HEK293 (cell line): ENCODE measurements around the gene TCF7L1.

Experiments used
- CTCF ChIA-PET: fragments of 350-600 bp; formaldehyde crosslinking; extraction: SDS; loops from one replicate; lab custom pipeline; 2021; ENCODE audit warnings: antibody characterized with exemption; lab: Yijun Ruan, JAX
- POLR2A ChIA-PET: fragments of 300-600 bp; formaldehyde crosslinking; extraction: SDS; loops from one replicate; lab custom pipeline; 2020; ENCODE audit warnings: antibody characterized with exemption, inconsistent platforms; lab: Yijun Ruan, JAX
- H3K27ac ChIP-seq: fragments of 200-500 bp; sonication (Bioruptor generic); 2 replicates; pipeline ENCODE4 v1.5.1; 2014; ENCODE audit warnings: low read depth, low read length, control low read depth, inconsistent platforms; ENCODE audit errors: extremely low read depth
- H3K36me3 ChIP-seq, 2 experiments: fragments of 200-500 bp in 1 of 2; sonication (Bioruptor generic) in 1 of 2; 1 replicate in 1 of 2; 2 replicates in 1 of 2; pipeline ENCODE4 v1.5.1; 2014 to 2017; ENCODE audit warnings: inconsistent platforms in 2 of 2, low read length in 2 of 2; ENCODE audit not compliant: control insufficient read depth in 2 of 2, insufficient read depth in 1 of 2
- H3K4me1 ChIP-seq: fragments of 200-500 bp; sonication (Bioruptor generic); 2 replicates; pipeline ENCODE4 v1.5.1; 2014; ENCODE audit warnings: mild to moderate bottlenecking, low read length, inconsistent platforms; ENCODE audit not compliant: control insufficient read depth, insufficient read depth
- H3K4me3 ChIP-seq: 2 replicates; pipeline ENCODE4 v1.5.1; 2011; ENCODE audit warnings: low read depth, mild to moderate bottlenecking, control low read depth, low read length, moderate library complexity
- H3K9me3 ChIP-seq: fragments of 200-500 bp; sonication (Bioruptor generic); 2 replicates; pipeline ENCODE4 v1.5.1; 2014; ENCODE audit warnings: low read depth, low read length, inconsistent platforms; ENCODE audit not compliant: control insufficient read depth, insufficient read depth
- AEBP2 ChIP-seq: fragments of 450-650 bp; formaldehyde crosslinking; IDR thresholded peaks from 2 replicates; pipeline ENCODE4 v1.5.1; 2016; ENCODE audit warnings: missing biosample characterization, missing genetic modification characterization, borderline replicate concordance
- GLIS2 ChIP-seq: fragments of 450-650 bp; formaldehyde crosslinking; IDR thresholded peaks from 2 replicates; pipeline ENCODE4 v1.5.1; 2016; ENCODE audit warnings: missing biosample characterization, missing genetic modification characterization
- KLF9 ChIP-seq: fragments of 450-650 bp; formaldehyde crosslinking; IDR thresholded peaks from 2 replicates; pipeline ENCODE4 v1.5.1; 2016; ENCODE audit warnings: missing biosample characterization, missing genetic modification characterization, low read depth
- ZBTB20 ChIP-seq: fragments of 450-650 bp; formaldehyde crosslinking; IDR thresholded peaks from 2 replicates; pipeline ENCODE4 v1.5.1; 2016; ENCODE audit warnings: missing biosample characterization, missing genetic modification characterization
- ZBTB48 ChIP-seq: fragments of 450-650 bp; formaldehyde crosslinking; IDR thresholded peaks from 2 replicates; pipeline ENCODE4 v1.5.1; 2016; ENCODE audit warnings: missing biosample characterization, missing genetic modification characterization
- ZNF223 ChIP-seq: fragments of 450-650 bp; formaldehyde crosslinking; IDR thresholded peaks from 2 replicates; pipeline ENCODE4 v1.5.1; 2016; ENCODE audit warnings: missing biosample characterization, missing genetic modification characterization
- ZNF23 ChIP-seq: fragments of 450-650 bp; formaldehyde crosslinking; IDR thresholded peaks from 2 replicates; pipeline ENCODE4 v1.5.1; 2016; ENCODE audit warnings: missing biosample characterization, missing genetic modification characterization, borderline replicate concordance
- ZNF302 ChIP-seq: fragments of 450-650 bp; formaldehyde crosslinking; IDR thresholded peaks from 2 replicates; pipeline ENCODE4 v1.5.1; 2016; ENCODE audit warnings: missing biosample characterization, missing genetic modification characterization, low read depth
- ZNF362 ChIP-seq: fragments of 450-650 bp; formaldehyde crosslinking; IDR thresholded peaks from 2 replicates; pipeline ENCODE4 v1.5.1; 2016; ENCODE audit warnings: missing biosample characterization, missing genetic modification characterization
- ZNF398 ChIP-seq: fragments of 450-650 bp; formaldehyde crosslinking; IDR thresholded peaks from 2 replicates; pipeline ENCODE4 v1.5.1; 2017; ENCODE audit warnings: missing biosample characterization, missing genetic modification characterization
- ZNF426 ChIP-seq: fragments of 450-650 bp; formaldehyde crosslinking; IDR thresholded peaks from 2 replicates; pipeline ENCODE4 v1.5.1; 2017; ENCODE audit warnings: missing biosample characterization, missing genetic modification characterization, mild to moderate bottlenecking, inconsistent platforms, moderate library complexity
- ZNF518A ChIP-seq: fragments of 450-650 bp; formaldehyde crosslinking; conservative IDR thresholded peaks from 2 replicates; pipeline ENCODE4 v1.5.1; 2016; ENCODE audit warnings: low read depth, missing biosample characterization, missing genetic modification characterization
- ZNF544 ChIP-seq: fragments of 450-650 bp; formaldehyde crosslinking; IDR thresholded peaks from 2 replicates; pipeline ENCODE4 v1.5.0; 2017; ENCODE audit warnings: missing biosample characterization, missing genetic modification characterization
- ZNF549 ChIP-seq: fragments of 450-650 bp; IDR thresholded peaks from 2 replicates; pipeline ENCODE4 v1.5.1; 2018; ENCODE audit warnings: missing biosample characterization, missing genetic modification characterization, mild to moderate bottlenecking, inconsistent platforms, moderate library complexity
- ZNF600 ChIP-seq: fragments of 450-650 bp; formaldehyde crosslinking; IDR thresholded peaks from 2 replicates; pipeline ENCODE4 v1.5.1; 2016; ENCODE audit warnings: missing biosample characterization, missing genetic modification characterization
- TF ChIP-seq, protein P1 (sequence below): fragments of 450-650 bp; formaldehyde crosslinking; IDR thresholded peaks from 2 replicates; pipeline ENCODE4 v1.5.1; 2017; ENCODE audit warnings: missing biosample characterization, missing genetic modification characterization
- TF ChIP-seq, protein P2 (sequence below): fragments of 450-650 bp; formaldehyde crosslinking; IDR thresholded peaks from 2 replicates; pipeline ENCODE4 v1.5.1; 2016; ENCODE audit warnings: missing biosample characterization, missing genetic modification characterization
- TF ChIP-seq, protein P3 (sequence below): fragments of 450-650 bp; formaldehyde crosslinking; IDR thresholded peaks from 2 replicates; pipeline ENCODE4 v1.5.1; 2016; ENCODE audit warnings: missing biosample characterization, missing genetic modification characterization

The TCF7L1 gene, protein sequence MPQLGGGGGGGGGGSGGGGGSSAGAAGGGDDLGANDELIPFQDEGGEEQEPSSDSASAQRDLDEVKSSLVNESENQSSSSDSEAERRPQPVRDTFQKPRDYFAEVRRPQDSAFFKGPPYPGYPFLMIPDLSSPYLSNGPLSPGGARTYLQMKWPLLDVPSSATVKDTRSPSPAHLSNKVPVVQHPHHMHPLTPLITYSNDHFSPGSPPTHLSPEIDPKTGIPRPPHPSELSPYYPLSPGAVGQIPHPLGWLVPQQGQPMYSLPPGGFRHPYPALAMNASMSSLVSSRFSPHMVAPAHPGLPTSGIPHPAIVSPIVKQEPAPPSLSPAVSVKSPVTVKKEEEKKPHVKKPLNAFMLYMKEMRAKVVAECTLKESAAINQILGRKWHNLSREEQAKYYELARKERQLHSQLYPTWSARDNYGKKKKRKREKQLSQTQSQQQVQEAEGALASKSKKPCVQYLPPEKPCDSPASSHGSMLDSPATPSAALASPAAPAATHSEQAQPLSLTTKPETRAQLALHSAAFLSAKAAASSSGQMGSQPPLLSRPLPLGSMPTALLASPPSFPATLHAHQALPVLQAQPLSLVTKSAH

GRCh38 chr2:85132834-85133637 lies at the start of gene TCF7L1:
Gene TCF7L1 (plus strand): TSS chr2:85133392. CDS start chr2:85133685, 293 bp downstream.
- Histone ChIP-seq H3K4me3 (peak within 1 kb of the TSS; percentile 58), H3K9me3 (no peaks in the 10 kb centered on the region), H3K4me1 (peaks cover 3% of the 10 kb centered on the region; the same call in 1 of the 2 replicates), H3K27ac (peak within 1 kb of the TSS; percentile 41; the same call in 1 of the 2 replicates), H3K36me3 (peaks cover 0 to 3% of the 10 kb centered on the region in 2 experiments; a peak in 1 of 3 replicates)
- ChIA-PET CTCF (interaction anchor here (0.6 to 4.2 kb wide), 23 partner anchors 8 to 207 kb away, joined by 3 to 36 read pairs (median 4); no protein-coding TSS in a partner anchor), POLR2A (interaction anchor here (0.9 to 1.6 kb wide), 5 partner anchors 11 to 152 kb away, joined by 3 to 6 read pairs (median 5); no protein-coding TSS in a partner anchor)
- no peak for TF ChIP-seq ZNF549 (tag by site-specific recombination)
- TF ChIP-seq ZNF302 (tag by site-specific recombination) = no peak
- no peak for TF ChIP-seq AEBP2
- TF ChIP-seq, protein P1, sequence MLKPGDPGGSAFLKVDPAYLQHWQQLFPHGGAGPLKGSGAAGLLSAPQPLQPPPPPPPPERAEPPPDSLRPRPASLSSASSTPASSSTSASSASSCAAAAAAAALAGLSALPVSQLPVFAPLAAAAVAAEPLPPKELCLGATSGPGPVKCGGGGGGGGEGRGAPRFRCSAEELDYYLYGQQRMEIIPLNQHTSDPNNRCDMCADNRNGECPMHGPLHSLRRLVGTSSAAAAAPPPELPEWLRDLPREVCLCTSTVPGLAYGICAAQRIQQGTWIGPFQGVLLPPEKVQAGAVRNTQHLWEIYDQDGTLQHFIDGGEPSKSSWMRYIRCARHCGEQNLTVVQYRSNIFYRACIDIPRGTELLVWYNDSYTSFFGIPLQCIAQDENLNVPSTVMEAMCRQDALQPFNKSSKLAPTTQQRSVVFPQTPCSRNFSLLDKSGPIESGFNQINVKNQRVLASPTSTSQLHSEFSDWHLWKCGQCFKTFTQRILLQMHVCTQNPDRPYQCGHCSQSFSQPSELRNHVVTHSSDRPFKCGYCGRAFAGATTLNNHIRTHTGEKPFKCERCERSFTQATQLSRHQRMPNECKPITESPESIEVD (tag by site-specific recombination) = no peak
- no peak for TF ChIP-seq ZNF23
- TF ChIP-seq ZBTB48 = peak; percentile 89
- TF ChIP-seq GLIS2 (tag by site-specific recombination) = peak; percentile 96
- TF ChIP-seq, protein P2, sequence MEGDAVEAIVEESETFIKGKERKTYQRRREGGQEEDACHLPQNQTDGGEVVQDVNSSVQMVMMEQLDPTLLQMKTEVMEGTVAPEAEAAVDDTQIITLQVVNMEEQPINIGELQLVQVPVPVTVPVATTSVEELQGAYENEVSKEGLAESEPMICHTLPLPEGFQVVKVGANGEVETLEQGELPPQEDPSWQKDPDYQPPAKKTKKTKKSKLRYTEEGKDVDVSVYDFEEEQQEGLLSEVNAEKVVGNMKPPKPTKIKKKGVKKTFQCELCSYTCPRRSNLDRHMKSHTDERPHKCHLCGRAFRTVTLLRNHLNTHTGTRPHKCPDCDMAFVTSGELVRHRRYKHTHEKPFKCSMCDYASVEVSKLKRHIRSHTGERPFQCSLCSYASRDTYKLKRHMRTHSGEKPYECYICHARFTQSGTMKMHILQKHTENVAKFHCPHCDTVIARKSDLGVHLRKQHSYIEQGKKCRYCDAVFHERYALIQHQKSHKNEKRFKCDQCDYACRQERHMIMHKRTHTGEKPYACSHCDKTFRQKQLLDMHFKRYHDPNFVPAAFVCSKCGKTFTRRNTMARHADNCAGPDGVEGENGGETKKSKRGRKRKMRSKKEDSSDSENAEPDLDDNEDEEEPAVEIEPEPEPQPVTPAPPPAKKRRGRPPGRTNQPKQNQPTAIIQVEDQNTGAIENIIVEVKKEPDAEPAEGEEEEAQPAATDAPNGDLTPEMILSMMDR (tag by site-specific recombination) = peak; percentile 91
- TF ChIP-seq, protein P3, sequence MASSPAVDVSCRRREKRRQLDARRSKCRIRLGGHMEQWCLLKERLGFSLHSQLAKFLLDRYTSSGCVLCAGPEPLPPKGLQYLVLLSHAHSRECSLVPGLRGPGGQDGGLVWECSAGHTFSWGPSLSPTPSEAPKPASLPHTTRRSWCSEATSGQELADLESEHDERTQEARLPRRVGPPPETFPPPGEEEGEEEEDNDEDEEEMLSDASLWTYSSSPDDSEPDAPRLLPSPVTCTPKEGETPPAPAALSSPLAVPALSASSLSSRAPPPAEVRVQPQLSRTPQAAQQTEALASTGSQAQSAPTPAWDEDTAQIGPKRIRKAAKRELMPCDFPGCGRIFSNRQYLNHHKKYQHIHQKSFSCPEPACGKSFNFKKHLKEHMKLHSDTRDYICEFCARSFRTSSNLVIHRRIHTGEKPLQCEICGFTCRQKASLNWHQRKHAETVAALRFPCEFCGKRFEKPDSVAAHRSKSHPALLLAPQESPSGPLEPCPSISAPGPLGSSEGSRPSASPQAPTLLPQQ (tag by site-specific recombination) = peak; percentile 82; the same call in 1 of the 2 replicates
- no peak for TF ChIP-seq ZNF426 (tag by site-specific recombination)
- TF ChIP-seq ZBTB20 (tag by site-specific recombination) = peak; percentile 88
- peak; percentile 96 for TF ChIP-seq ZNF398 (tag by site-specific recombination)
- no peak for TF ChIP-seq ZNF544 (tag by site-specific recombination)
- no peak for TF ChIP-seq ZNF518A (tag by site-specific recombination)
- no peak for TF ChIP-seq ZNF362 (tag by site-specific recombination)
- TF ChIP-seq KLF9 = peak; percentile 86
- TF ChIP-seq ZNF600 = peak; percentile 87
- TF ChIP-seq ZNF223 (tag by site-specific recombination) = no peak
